ENCODE measurements around the gene SLC2A2. TPM values are rescaled to one million over a fixed set of nuclear protein-coding genes. Genes with fewer than 3 reads are reported as not detected.

SLC2A2 gene
- total RNA-seq, 1 donor from 2014 or later, result not detected

DNA sequence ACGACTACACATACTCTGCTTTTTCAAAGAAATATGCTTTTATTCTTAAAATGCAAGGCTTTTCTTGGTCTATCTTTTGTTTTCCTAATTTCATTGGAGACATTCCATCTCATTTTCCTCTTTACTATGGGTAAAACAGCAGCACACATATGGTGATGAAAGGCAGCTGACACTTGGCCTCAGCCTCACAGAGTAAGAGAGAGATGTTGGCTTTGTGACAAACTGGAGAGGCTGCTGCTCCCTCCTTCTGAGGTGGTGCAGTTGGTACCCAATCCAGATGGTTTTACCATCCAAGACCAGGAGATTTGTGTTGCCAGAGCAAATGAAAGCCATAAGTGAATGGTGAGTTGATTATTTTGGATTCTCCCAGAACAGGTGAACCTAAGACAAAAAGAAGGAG is 13.2 kb upstream of the SLC2A2 start:
- peaks cover 2% of the 10 kb centered on the region for H3K9me3 Mint-ChIP-seq
- no peak overlapping the region for H3K9ac ChIP-seq
- no peaks in the 10 kb centered on the region for H3K36me3 ChIP-seq
- no peaks in the 10 kb centered on the region for H3K27me3 ChIP-seq
- H3K4me1 Mint-ChIP-seq, result no peaks in the 10 kb centered on the region
- H3K27me3 Mint-ChIP-seq (ENCODE audit: insufficient read depth, low read depth), result no peaks in the 10 kb centered on the region
- H3K4me1 ChIP-seq, result no peaks in the 10 kb centered on the region
- H3F3A ChIP-seq (ENCODE audit: low read depth), result no peaks in the 10 kb centered on the region
- no peak overlapping the region for H3K27ac Mint-ChIP-seq
- DNase-seq (ENCODE audit: low spot score), result no peak
- H3K4me3 ChIP-seq, result no peak overlapping the region
- H3K27ac ChIP-seq, result no peak overlapping the region
- H2AFZ ChIP-seq (replicated peaks), result no peak overlapping the region
- TF ChIP-seq EZH2 (IDR thresholded peaks at IDR 0.05) (no peak), CTCF (IDR thresholded peaks at IDR 0.05) (no peak), EZH2phosphoT487 (IDR thresholded peaks at IDR 0.05) (no peak)
- H3K36me3 Mint-ChIP-seq, result no peaks in the 10 kb centered on the region
- no peaks in the 10 kb centered on the region for H4K20me1 ChIP-seq (ENCODE audit: low read depth)
- H3K4me3 Mint-ChIP-seq, result no peak overlapping the region
- H3K9me3 ChIP-seq (ENCODE audit: low read depth), result no peaks in the 10 kb centered on the region
- H3K4me2 ChIP-seq, result no peak overlapping the region
- no peaks in the 10 kb centered on the region for H3K79me2 ChIP-seq (ENCODE audit: low read depth)

- Histone ChIP-seq H2AFZ (replicated peaks) (no peak overlapping the region), H3F3A (ENCODE audit: low read depth) (no peaks in the 10 kb centered on the region), H3K9ac (no peak overlapping the region), H3K27ac (no peak overlapping the region), H3K4me1 (no peaks in the 10 kb centered on the region), H4K20me1 (ENCODE audit: low read depth) (no peaks in the 10 kb centered on the region), H3K4me2 (no peak overlapping the region), H3K36me3 (no peaks in the 10 kb centered on the region), H3K27me3 (no peaks in the 10 kb centered on the region), H3K9me3 (ENCODE audit: low read depth) (no peaks in the 10 kb centered on the region), H3K4me3 (no peak overlapping the region), H3K79me2 (ENCODE audit: low read depth) (no peaks in the 10 kb centered on the region)
- Mint-ChIP-seq H3K36me3 (no peaks in the 10 kb centered on the region), H3K9me3 (peaks cover 2% of the 10 kb centered on the region), H3K4me1 (no peaks in the 10 kb centered on the region), H3K4me3 (no peak overlapping the region), H3K27ac (no peak overlapping the region), H3K27me3 (ENCODE audit: insufficient read depth, low read depth) (no peaks in the 10 kb centered on the region)
- TF ChIP-seq CTCF (IDR thresholded peaks at IDR 0.05) (no peak), EZH2 (IDR thresholded peaks at IDR 0.05) (no peak), EZH2phosphoT487 (IDR thresholded peaks at IDR 0.05) (no peak)
- no peak for DNase-seq (ENCODE audit: low spot score)
Measured at GRCh38 chr3:171038342-171038741, 11.8 kb upstream of the SLC2A2 start.

DNA sequence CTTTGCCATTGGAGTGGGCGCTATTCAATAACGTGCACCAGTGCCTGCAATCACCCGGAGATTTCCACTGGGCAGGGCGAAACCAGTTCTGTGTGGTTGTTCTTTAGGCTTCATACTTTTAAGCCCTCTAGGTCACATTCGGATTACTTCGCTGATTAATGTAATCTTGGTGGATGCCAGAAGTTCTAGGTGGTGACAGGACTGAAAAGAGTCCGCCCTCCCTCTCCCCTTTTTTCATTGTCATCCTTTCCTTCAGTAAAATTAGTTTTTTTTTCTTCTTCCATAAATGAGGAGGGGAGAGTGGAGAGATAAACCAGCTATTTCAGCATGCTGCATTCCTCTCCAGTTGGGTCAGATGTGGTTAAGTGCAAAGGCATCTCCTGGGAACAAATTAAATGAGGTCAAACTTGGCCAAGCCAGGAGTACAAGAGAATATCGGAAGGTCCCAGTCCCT is 2.3 kb upstream of the SLC2A2 start:
- H3F3A ChIP-seq (ENCODE audit: low read depth), result no peaks in the 10 kb centered on the region
- Mint-ChIP-seq H3K27me3 (ENCODE audit: insufficient read depth, low read depth) (no peaks in the 10 kb centered on the region), H3K4me3 (no peak overlapping the region), H3K9me3 (no peaks in the 10 kb centered on the region), H3K27ac (no peak overlapping the region), H3K36me3 (no peaks in the 10 kb centered on the region), H3K4me1 (no peaks in the 10 kb centered on the region)
- H3K4me1 ChIP-seq, result no peaks in the 10 kb centered on the region
- no peaks in the 10 kb centered on the region for H3K9me3 ChIP-seq (ENCODE audit: low read depth)
- H3K79me2 ChIP-seq (ENCODE audit: low read depth), result no peaks in the 10 kb centered on the region
- H3K36me3 ChIP-seq, result no peaks in the 10 kb centered on the region
- H3K27me3 ChIP-seq, result peaks cover 26% of the 10 kb centered on the region
- no peak for DNase-seq (ENCODE audit: low spot score)
- no peak overlapping the region for H3K27ac ChIP-seq
- H4K20me1 ChIP-seq (ENCODE audit: low read depth), result no peaks in the 10 kb centered on the region
- peak overlapping the region; percentile 47 for H3K4me2 ChIP-seq
- no peak overlapping the region for H3K9ac ChIP-seq
- H3K4me3 ChIP-seq, result no peak overlapping the region
- H2AFZ ChIP-seq (replicated peaks), result peak overlapping the region; percentile 5
- TF ChIP-seq EZH2 (IDR thresholded peaks at IDR 0.05) (no peak), EZH2phosphoT487 (IDR thresholded peaks at IDR 0.05) (no peak), CTCF (IDR thresholded peaks at IDR 0.05) (no peak)
